Stomach (tissue), 9 donors: Measurements from ENCODE around the gene RCOR1. TPM values are rescaled to one million over a fixed set of nuclear protein-coding genes. Genes with fewer than 3 reads are reported as not detected.
"Not testable (repeated sequence)": the region's sequence is repeated elsewhere in the genome, so short reads cannot be mapped to it uniquely, and the experiment has no call there.

ENCODE experiments used
- DNase-seq, 2 donors: peaks; one replicate each; pipeline versions ENCODE4 v3.0.0 to v3.0.0-alpha.2; 2013 to 2019
- H3K27ac ChIP-seq, 5 donors: fragments of 200-600 bp in 4 of 5; sonication (generic) in 4 of 5; one replicate each; pipeline ENCODE4 v1.5.1; 2013 to 2019; ENCODE audit warnings: mild to moderate bottlenecking in 1 of 5, moderate library complexity in 1 of 5
- H3K27me3 ChIP-seq, 3 donors: fragments of 200-600 bp; sonication (generic); one replicate each; pipeline ENCODE4 v1.5.1; 2017 to 2019; ENCODE audit warnings: mixed run types in 1 of 3
- H3K36me3 ChIP-seq, 4 donors: fragments of 200-600 bp; sonication (generic); 1 replicate in 3 of 4; 2 replicates in 1 of 4; pipeline ENCODE4 v1.5.1; 2016 to 2019
- H3K4me1 ChIP-seq, 4 donors: fragments of 200-600 bp; sonication (generic); one replicate each; pipeline ENCODE4 v1.5.1; 2016 to 2019
- H3K4me3 ChIP-seq, 4 donors: fragments of 200-600 bp; sonication (generic) in 3 of 4; one replicate each; pipeline ENCODE4 v1.5.1; 2016 to 2019; ENCODE audit warnings: mild to moderate bottlenecking in 1 of 4
- H3K9me3 ChIP-seq, 4 donors: fragments of 200-600 bp; sonication (generic); one replicate each; pipeline ENCODE4 v1.5.1; 2016 to 2019
- CTCF ChIP-seq, 7 experiments: fragments of 450-650 bp in 4 of 7; fragments of 200-600 bp in 3 of 7; sonication (generic) in 3 of 7; IDR thresholded peaks; one replicate each; pipeline ENCODE4 v1.5.1; 2016 to 2019; ENCODE audit warnings: antibody characterized with exemption in 7 of 7, control low read depth in 2 of 7, mild to moderate bottlenecking in 1 of 7
- EP300 ChIP-seq: sonication (generic); formaldehyde crosslinking; IDR thresholded peaks from one replicate; pipeline ENCODE4 v1.6.1; 2017; ENCODE audit warnings: antibody characterized with exemption
- POLR2A ChIP-seq, 4 donors: fragments of 450-650 bp; IDR thresholded peaks; one replicate each; pipeline ENCODE4 v1.6.1; 2016; ENCODE audit warnings: antibody characterized with exemption in 4 of 4, control low read depth in 2 of 4, mild to moderate bottlenecking in 1 of 4, moderate library complexity in 1 of 4
- POLR2AphosphoS5 ChIP-seq, 3 donors: sonication (generic); formaldehyde crosslinking; IDR thresholded peaks; one replicate each; pipeline ENCODE4 v1.6.1; 2016; ENCODE audit warnings: antibody characterized with exemption in 3 of 3
- WGBS, 5 donors: extraction: QIAGEN DNeasy Blood & Tissue Kit in 3 of 5; methylation state at CpG; one replicate each; pipeline versions ENCODE4 v1.1.5 to v1.1.7; 2013 to 2018; 5-methylcytosine and 5-hydroxymethylcytosine counted together
- intact Hi-C: fragments of 100-400 bp; cut with DNase I; formaldehyde crosslinking; loops from one replicate; pipeline ENCODE4 v1.15.1; 2023; ENCODE audit warnings: low total_unique reads
- polyA plus RNA-seq, 3 donors: library from polyadenylated mRNA; stranded (reverse); fragments of 200-250 nt; gene quantifications; one replicate each; pipeline ENCODE4 v1.2.3, GENCODE V29; 2013
- total RNA-seq, 5 donors: library from RNA; depleted of rRNA; stranded (reverse); fragments of >200 nt; gene quantifications; one replicate each; pipeline versions ENCODE4 v1.1.0 to v1.2.3, GENCODE V29; 2014 to 2016
- donor health status: healthy with polysubstance abuse.
- donor health status: Bipolar disorder and iron deficiency.
- donor health status: healthy.

RCOR1 gene
- total and polyA plus RNA-seq, 8 donors, result 4.9 to 60.7 (median 8.3) TPM

- Histone ChIP-seq H3K27me3 (no peaks in the 10 kb centered on the region), H3K4me1 (no peaks in the 10 kb centered on the region), H3K36me3 (no peaks in the 10 kb centered on the region), H3K9me3 (no peaks in the 10 kb centered on the region), H3K4me3 (no peak overlapping the region), H3K27ac (no peak overlapping the region)
- DNase-seq, result peak in 1 of 2 donors; percentile 83
- TF ChIP-seq POLR2AphosphoS5 (IDR thresholded peaks at IDR 0.05) (no peak), EP300 (no peak), CTCF (IDR thresholded peaks at IDR 0.05) (no peak), POLR2A (IDR thresholded peaks at IDR 0.05) (no peak)
- intact Hi-C loops, result no loop called here
- WGBS, 5 donors, result 67 to 74% (median 70%) methylated on average over 20 of the region's 20 CpGs
These were observed 17.9 kb upstream of the RCOR1 start for GRCh38 chr14:102574281-102575159.

- Histone ChIP-seq H3K36me3 (no peaks in the 10 kb centered on the region), H3K27me3 (no peaks in the 10 kb centered on the region), H3K4me3 (no peak overlapping the region), H3K9me3 (no peaks in the 10 kb centered on the region), H3K4me1 (peaks cover 0 to 4% (median 0%) of the 10 kb centered on the region in 4 donors), H3K27ac (no peak overlapping the region)
- no peak for DNase-seq
- TF ChIP-seq EP300, result no peak
- no peak for TF ChIP-seq POLR2AphosphoS5 (IDR thresholded peaks at IDR 0.05)
- TF ChIP-seq POLR2A (IDR thresholded peaks at IDR 0.05), result no peak
- TF ChIP-seq CTCF (IDR thresholded peaks at IDR 0.05), result no peak
- 85 to 87% (median 85%) methylated on average over 15 of the region's 15 CpGs for WGBS, 5 donors
- intact Hi-C loops, result no loop called here
These were observed 17.1 kb upstream of the RCOR1 start for GRCh38 chr14:102575160-102575845.

GRCh38 chr14:102575846-102576428, 16.5 kb upstream of the RCOR1 start:
- 85 to 92% (median 89%) methylated on average over 8 of the region's 8 CpGs for whole genome bisulfite sequencing, 5 donors
- DNase-seq, intact Hi-C loops, H3K27me3 ChIP-seq, H3K9me3 ChIP-seq, H3K4me1 ChIP-seq, H3K36me3 ChIP-seq, H3K27ac ChIP-seq, H3K4me3 ChIP-seq: not testable (repeated sequence)

- H3K4me3 ChIP-seq, result no peak overlapping the region
- peaks cover 0 to 6% (median 0%) of the 10 kb centered on the region in 4 donors for H3K4me1 ChIP-seq
- no peaks in the 10 kb centered on the region for H3K9me3 ChIP-seq
- intact Hi-C loops, result no loop called here
- no peak for TF ChIP-seq POLR2AphosphoS5 (IDR thresholded peaks at IDR 0.05)
- no peak for TF ChIP-seq EP300
- no peak for TF ChIP-seq CTCF (IDR thresholded peaks at IDR 0.05)
- no peak for TF ChIP-seq POLR2A (IDR thresholded peaks at IDR 0.05)
- WGBS, 5 donors, result 75 to 90% (median 84%) methylated on average over 7 of the region's 7 CpGs
- no peak for DNase-seq
- no peak overlapping the region for H3K27ac ChIP-seq
- H3K36me3 ChIP-seq, result no peaks in the 10 kb centered on the region
- H3K27me3 ChIP-seq, result no peaks in the 10 kb centered on the region
These were observed 13.6 kb upstream of the RCOR1 start for GRCh38 chr14:102578821-102579220.
